A549 (cell line): Measurements from ENCODE around the gene IL9. TPM values are rescaled to one million over a fixed set of nuclear protein-coding genes. Genes with fewer than 3 reads are reported as not detected.
"Not testable (repeated sequence)": the region's sequence is repeated elsewhere in the genome, so short reads cannot be mapped to it uniquely, and the experiment has no call there.

Source experiments
- ATAC-seq, 2 experiments: fragments of 200-7000 bp in 1 of 2; fragments of >200 bp in 1 of 2; cut with Nextera tagmentation in 1 of 2; cut with Tn5 transposase in 1 of 2; 3 replicates each; pipeline versions ENCODE4 v1.8.0 to v1.9.1; 2018 to 2020; ENCODE audit warnings: mild to moderate bottlenecking in 1 of 2, moderate library complexity in 1 of 2
- CTCF ChIA-PET: fragments of 300-600 bp; sonication (Branson Sonifier 250); formaldehyde crosslinking; extraction: SDS; loops from one replicate; lab custom pipeline; 2021; ENCODE audit warnings: antibody characterized with exemption, inconsistent platforms; lab: Yijun Ruan, JAX
- POLR2A ChIA-PET: fragments of 350-600 bp; formaldehyde crosslinking; extraction: SDS; loops from one replicate; lab custom pipeline; 2021; ENCODE audit warnings: antibody characterized with exemption, inconsistent platforms; lab: Yijun Ruan, JAX
- DNase-seq, 2 experiments: peaks; one replicate each; pipeline versions ENCODE4 v3.0.0 to v3.0.0-alpha.2; 2011 to 2016; ENCODE audit warnings: low read depth in 1 of 2, low spot score in 1 of 2
- FAIRE-seq: peaks from 2 replicates; lab custom pipeline; 2011; peaks lifted over from hg19 to GRCh38; lab: Jason Lieb, UNC
- H3K27ac ChIP-seq, 2 experiments: fragments of >200 bp; sonication (Bioruptor Twin); formaldehyde crosslinking; 3 replicates each; pipeline ENCODE4 v1.5.1; 2016 to 2017
- H3K4me1 ChIP-seq: fragments of >200 bp; sonication (Bioruptor Twin); formaldehyde crosslinking; 3 replicates; pipeline ENCODE4 v1.6.1; 2016
- H3K4me2 ChIP-seq: fragments of >200 bp; sonication (Bioruptor Twin); formaldehyde crosslinking; 3 replicates; pipeline ENCODE4 v1.6.1; 2016
- H3K4me3 ChIP-seq: fragments of >200 bp; sonication (Bioruptor Twin); formaldehyde crosslinking; 3 replicates; pipeline ENCODE4 v1.5.1; 2016
- H3K9me3 ChIP-seq: fragments of >200 bp; sonication (Bioruptor Twin); formaldehyde crosslinking; 3 replicates; pipeline ENCODE4 v1.6.1; 2016
- BHLHE40 ChIP-seq: IDR thresholded peaks from 2 replicates; pipeline ENCODE4 v1.6.1; 2012; ENCODE audit warnings: low read depth, low read length, inconsistent platforms
- CBX2 ChIP-seq: fragments of 200-600 bp; sonication (generic); IDR thresholded peaks from 2 replicates; pipeline ENCODE4 v1.6.1; 2016; ENCODE audit warnings: low read depth, mild to moderate bottlenecking, borderline replicate concordance
- CEBPB ChIP-seq, 2 experiments: fragments of >200 bp in 1 of 2; sonication (Bioruptor Twin) in 1 of 2; formaldehyde crosslinking in 1 of 2; IDR thresholded peaks; 2 replicates each; pipeline ENCODE4 v1.6.1; 2012 to 2016
- CHD2 ChIP-seq: fragments of 150-350 bp; IDR thresholded peaks from 2 replicates; pipeline ENCODE4 v1.6.1; 2014; ENCODE audit warnings: low read length; ENCODE audit not compliant: partially characterized antibody
- EHF ChIP-seq: fragments of 250-450 bp; sonication (Bioruptor Pico); IDR thresholded peaks from 2 replicates; pipeline ENCODE4 v1.5.0; 2020; ENCODE audit warnings: mild to moderate bottlenecking
- EHMT2 ChIP-seq: fragments of 200-600 bp; sonication (generic); IDR thresholded peaks from 2 replicates; pipeline ENCODE4 v1.6.1; 2016; ENCODE audit warnings: antibody characterized with exemption, low read depth, mild to moderate bottlenecking, moderate library complexity
- EP300 ChIP-seq, 2 experiments: fragments of >200 bp; sonication (Bioruptor Twin); formaldehyde crosslinking; IDR thresholded peaks; 2 replicates in 1 of 2; 3 replicates in 1 of 2; pipeline ENCODE4 v1.6.1; 2016 to 2017
- HMGXB4 ChIP-seq: fragments of 250-450 bp; sonication (Bioruptor Pico); IDR thresholded peaks from 2 replicates; pipeline ENCODE4 v1.5.0; 2021; ENCODE audit warnings: mild to moderate bottlenecking, moderate library complexity, borderline replicate concordance
- HOXB5 ChIP-seq: fragments of 250-450 bp; sonication (Bioruptor Pico); IDR thresholded peaks from 2 replicates; pipeline ENCODE4 v1.5.0; 2020; ENCODE audit warnings: mild to moderate bottlenecking, moderate library complexity
- NFE2L2 ChIP-seq: fragments of 150-350 bp; conservative IDR thresholded peaks from 2 replicates; pipeline ENCODE4 v1.6.1; 2014; ENCODE audit warnings: low read length
- NR3C1 ChIP-seq: fragments of >200 bp; sonication (Bioruptor Twin); formaldehyde crosslinking; IDR thresholded peaks from 3 replicates; pipeline ENCODE4 v1.6.1; 2017
- POLR2A ChIP-seq: IDR thresholded peaks from 2 replicates; pipeline ENCODE4 v1.6.1; 2012; ENCODE audit warnings: mild to moderate bottlenecking, low read length
- RAD21 ChIP-seq, 2 experiments: fragments of >200 bp in 1 of 2; sonication (Bioruptor Twin) in 1 of 2; formaldehyde crosslinking in 1 of 2; IDR thresholded peaks in 1 of 2; conservative IDR thresholded peaks in 1 of 2; 2 replicates in 1 of 2; 3 replicates in 1 of 2; pipeline ENCODE4 v1.6.1; 2012 to 2018; ENCODE audit warnings: inconsistent platforms in 1 of 2
- TFCP2L1 ChIP-seq: fragments of 250-450 bp; sonication (Bioruptor Pico); IDR thresholded peaks from 2 replicates; pipeline ENCODE4 v1.5.0; 2021; ENCODE audit warnings: mild to moderate bottlenecking
- TP53 ChIP-seq: fragments of 250-450 bp; sonication (Bioruptor Pico); IDR thresholded peaks from 2 replicates; pipeline ENCODE4 v1.5.0; 2021; ENCODE audit warnings: mild to moderate bottlenecking, moderate library complexity
- ZC3H11A ChIP-seq: fragments of 450-650 bp; IDR thresholded peaks from 2 replicates; pipeline ENCODE4 v1.6.1; 2014; ENCODE audit warnings: antibody characterized with exemption, mild to moderate bottlenecking
- ZNF302 ChIP-seq: fragments of 250-450 bp; sonication (Bioruptor Pico); IDR thresholded peaks from 2 replicates; pipeline ENCODE4 v1.9.0; 2021; ENCODE audit warnings: inconsistent platforms, mild to moderate bottlenecking, moderate library complexity
- WGBS: methylation state at CpG from one replicate; pipeline ENCODE4 v1.1.6; 2017; ENCODE audit errors: missing lambda C conversion rate; 5-methylcytosine and 5-hydroxymethylcytosine counted together
- polyA plus RNA-seq, 4 experiments: library from polyadenylated mRNA; depleted of rRNA in 3 of 4; stranded (reverse); fragments of >200 nt; fragmentation: RNase III in 1 of 4; extraction: RNeasy Plus Mini Kit Qiagen cat#74134 plus additional on column Dnase treatment in 1 of 4; gene quantifications; 2 replicates in 3 of 4; 3 replicates in 1 of 4; pipeline ENCODE4 v1.2.3, GENCODE V29; 2011 to 2017
- TF ChIP-seq, protein P1 (sequence below): fragments of 150-350 bp; IDR thresholded peaks from 2 replicates; pipeline ENCODE4 v1.6.1; 2014; ENCODE audit warnings: low read depth, mild to moderate bottlenecking, low read length
- TF ChIP-seq, protein P2 (sequence below): IDR thresholded peaks from 2 replicates; pipeline ENCODE4 v1.6.1; 2012
- TF ChIP-seq, protein P3 (sequence below): fragments of 250-450 bp; sonication (Bioruptor Pico); IDR thresholded peaks from 2 replicates; pipeline ENCODE4 v1.5.0; 2020; ENCODE audit warnings: low read depth, mild to moderate bottlenecking, moderate library complexity

IL9 gene
- polyA plus RNA-seq, 2 of the 4 experiments (the other 2 are of a cell fraction), result not detected

DNA sequence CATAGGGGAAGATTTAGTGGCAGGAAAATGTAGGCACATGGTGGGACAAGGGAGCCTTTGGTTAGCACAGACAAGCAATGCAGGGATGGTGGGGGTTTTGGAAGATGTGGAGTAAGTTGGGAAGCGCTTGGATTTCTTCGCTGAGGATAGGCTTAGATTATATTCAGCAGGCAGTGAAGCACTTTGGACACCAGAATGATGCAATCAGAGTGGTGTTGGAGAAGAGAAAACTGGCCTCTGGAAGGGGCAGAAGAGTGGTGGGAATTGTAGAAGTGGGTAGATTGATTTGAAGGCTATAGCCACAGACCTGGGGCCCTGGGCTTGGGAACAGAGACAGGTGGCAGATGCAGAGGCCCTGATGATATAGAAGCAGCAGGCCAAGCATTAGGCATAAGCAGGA lies 32.9 kb downstream of the IL9 start (continued):
- TF ChIP-seq CHD2, result no peak

GRCh38 chr5:135862086-135862485 lies 33.6 kb downstream of the IL9 start:
- no peak for FAIRE-seq

DNA sequence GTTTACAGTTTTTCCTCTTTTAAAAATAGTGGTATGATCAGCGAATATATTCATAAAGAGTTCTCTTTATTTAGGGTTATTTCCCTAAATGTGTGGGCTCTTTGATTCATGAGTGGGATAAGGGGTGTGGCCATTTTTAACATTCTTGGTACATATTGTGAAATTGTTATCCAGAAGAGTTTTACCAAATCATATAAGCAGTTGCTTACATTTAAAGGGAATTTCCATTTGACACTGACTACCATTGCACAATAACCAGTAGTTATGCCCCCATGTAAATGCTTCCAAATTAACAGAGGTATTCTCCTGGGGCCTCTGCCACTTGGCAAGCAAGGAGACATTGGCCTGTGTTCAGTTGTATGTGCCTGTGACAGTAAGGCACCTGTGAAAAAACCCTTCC lies 34.0 kb downstream of the IL9 start:
- POLR2A ChIA-PET, result no interaction called here
- Histone ChIP-seq H3K27ac (no peak overlapping the region), H3K4me1 (no peaks in the 10 kb centered on the region), H3K9me3 (no peaks in the 10 kb centered on the region), H3K4me3 (no peak overlapping the region), H3K4me2 (no peak overlapping the region)
- WGBS, result 14% methylated on average over 1 of the region's 1 CpG
- CTCF ChIA-PET, result interaction anchor here (1.0 kb wide), 1 partner anchor 27 kb away, joined by 3 read pairs; the partner anchor contains the start of gene SLC25A48
- no peak for DNase-seq
- no peak for FAIRE-seq
- no peak for ATAC-seq
- TF ChIP-seq EHF (CRISPR knock-in tag), result no peak
- TF ChIP-seq, protein P1, sequence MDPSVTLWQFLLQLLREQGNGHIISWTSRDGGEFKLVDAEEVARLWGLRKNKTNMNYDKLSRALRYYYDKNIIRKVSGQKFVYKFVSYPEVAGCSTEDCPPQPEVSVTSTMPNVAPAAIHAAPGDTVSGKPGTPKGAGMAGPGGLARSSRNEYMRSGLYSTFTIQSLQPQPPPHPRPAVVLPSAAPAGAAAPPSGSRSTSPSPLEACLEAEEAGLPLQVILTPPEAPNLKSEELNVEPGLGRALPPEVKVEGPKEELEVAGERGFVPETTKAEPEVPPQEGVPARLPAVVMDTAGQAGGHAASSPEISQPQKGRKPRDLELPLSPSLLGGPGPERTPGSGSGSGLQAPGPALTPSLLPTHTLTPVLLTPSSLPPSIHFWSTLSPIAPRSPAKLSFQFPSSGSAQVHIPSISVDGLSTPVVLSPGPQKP, result no peak
- TF ChIP-seq POLR2A, result no peak
- no peak for TF ChIP-seq HMGXB4 (CRISPR knock-in tag)
- TF ChIP-seq, protein P2, sequence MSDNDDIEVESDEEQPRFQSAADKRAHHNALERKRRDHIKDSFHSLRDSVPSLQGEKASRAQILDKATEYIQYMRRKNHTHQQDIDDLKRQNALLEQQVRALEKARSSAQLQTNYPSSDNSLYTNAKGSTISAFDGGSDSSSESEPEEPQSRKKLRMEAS, result no peak

More at GRCh38 chr5:135862086-135862485, 33.6 kb downstream of the IL9 start:
- H3K27ac ChIP-seq, result no peak overlapping the region
- ChIA-PET CTCF (interaction anchor here (1.0 kb wide), 1 partner anchor 27 kb away, joined by 3 read pairs; the partner anchor contains the start of gene SLC25A48), POLR2A (no interaction called here)
- TF ChIP-seq BHLHE40, result no peak
- no peak for TF ChIP-seq EHMT2
- TF ChIP-seq TP53 (CRISPR knock-in tag), result no peak
- TF ChIP-seq ZC3H11A, result no peak
- TF ChIP-seq NFE2L2, result no peak
- no peak for TF ChIP-seq CEBPB (IDR thresholded peaks at IDR 0.05)
- no peak for TF ChIP-seq HOXB5 (CRISPR knock-in tag)
- TF ChIP-seq ZNF302 (CRISPR knock-in tag), result no peak
- TF ChIP-seq, protein P3, sequence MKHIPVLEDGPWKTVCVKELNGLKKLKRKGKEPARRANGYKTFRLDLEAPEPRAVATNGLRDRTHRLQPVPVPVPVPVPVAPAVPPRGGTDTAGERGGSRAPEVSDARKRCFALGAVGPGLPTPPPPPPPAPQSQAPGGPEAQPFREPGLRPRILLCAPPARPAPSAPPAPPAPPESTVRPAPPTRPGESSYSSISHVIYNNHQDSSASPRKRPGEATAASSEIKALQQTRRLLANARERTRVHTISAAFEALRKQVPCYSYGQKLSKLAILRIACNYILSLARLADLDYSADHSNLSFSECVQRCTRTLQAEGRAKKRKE (CRISPR knock-in tag), result no peak
- no peak for TF ChIP-seq CBX2
- no peaks in the 10 kb centered on the region for H3K4me1 ChIP-seq
- no peaks in the 10 kb centered on the region for H3K9me3 ChIP-seq
- no peak overlapping the region for H3K4me2 ChIP-seq
- DNase-seq (no peak), ATAC-seq (no peak)
- H3K4me3 ChIP-seq, result no peak overlapping the region

DNA sequence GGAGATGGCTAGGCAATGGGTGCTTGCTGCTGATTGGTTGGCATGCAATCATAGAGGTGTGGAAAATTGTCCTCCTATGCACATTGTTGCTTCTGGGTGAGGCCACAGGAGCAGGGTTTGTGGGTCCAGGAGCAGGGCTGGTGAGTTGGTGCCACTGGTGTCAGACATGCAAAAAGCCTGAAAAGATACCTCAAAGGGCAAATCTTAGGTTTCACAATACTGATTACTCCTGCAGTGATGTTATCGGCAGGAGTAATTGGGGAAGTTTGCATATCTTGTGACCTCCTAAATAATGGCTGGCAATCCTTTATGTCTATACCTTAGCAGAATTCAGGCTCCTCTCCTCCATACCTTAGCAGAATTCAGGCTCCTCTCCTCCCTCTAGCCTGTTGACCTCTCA lies 36.0 kb downstream of the IL9 start:
- Histone ChIP-seq H3K4me1 (no peaks in the 10 kb centered on the region), H3K9me3 (no peaks in the 10 kb centered on the region), H3K4me3 (no peak overlapping the region), H3K27ac (no peak overlapping the region), H3K4me2 (no peak overlapping the region)
- ATAC-seq (no peak), FAIRE-seq (no peak), DNase-seq (no peak)
- CTCF ChIA-PET, result interaction anchor here (1.6 kb wide), 1 partner anchor 30 kb away, joined by 4 read pairs; no protein-coding TSS in a partner anchor
- TF ChIP-seq NR3C1 (no peak), EP300 (IDR thresholded peaks at IDR 0.05) (no peak), NFE2L2 (no peak), BHLHE40 (no peak), RAD21 (conservative IDR thresholded peaks at IDR 0.05 in 1 of 2, IDR thresholded peaks at IDR 0.05 in 1 of 2) (no peak), ZNF302 (CRISPR knock-in tag) (no peak), TFCP2L1 (CRISPR knock-in tag) (no peak)
- 71% methylated on average over 1 of the region's 1 CpG for WGBS
- POLR2A ChIA-PET, result no interaction called here

DNA sequence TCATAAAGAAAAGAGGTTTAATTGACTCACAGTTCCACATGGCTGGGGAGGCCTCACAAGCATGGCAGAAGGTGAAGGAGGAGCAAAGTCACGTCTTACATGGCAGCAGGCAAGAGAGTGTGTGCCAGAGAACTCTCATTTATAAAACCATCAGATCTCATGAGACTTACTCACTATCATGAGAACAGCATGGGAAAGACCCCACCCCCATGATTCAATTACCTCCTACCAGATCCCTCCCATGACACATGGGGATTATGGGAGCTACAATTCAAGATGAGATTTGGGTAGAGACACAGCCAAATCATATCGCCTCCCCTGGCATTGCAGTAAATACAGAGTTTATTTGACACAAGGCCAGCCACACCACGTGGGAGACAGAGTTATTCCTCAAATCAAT lies 36.5 kb downstream of the IL9 start:
- 36% methylated on average over 3 of the region's 3 CpGs for WGBS
- H3K9me3 ChIP-seq, FAIRE-seq, H3K4me1 ChIP-seq, ATAC-seq, H3K27ac ChIP-seq, DNase-seq, POLR2A ChIA-PET, H3K4me2 ChIP-seq, H3K4me3 ChIP-seq: not testable (repeated sequence)
- CTCF ChIA-PET, result interaction anchor here (1.2 to 1.7 kb wide), 4 partner anchors 9 to 393 kb away, joined by 3 to 5 read pairs (median 4); no protein-coding TSS in a partner anchor
